Amniotic epithelial cell (primary cell): ENCODE data around the gene ZSWIM1.

ENCODE experiments used
- DNase-seq: peaks from one replicate; pipeline ENCODE4 v3.0.0-alpha.2; 2010; ENCODE audit warnings: low read depth

ZSWIM1 gene

GRCh38 chr20:45909336-45909808 is 28.3 kb downstream of the ZSWIM1 start:
- no peak for DNase-seq

GRCh38 chr20:45909817-45910669 is 29.0 kb downstream of the ZSWIM1 start:
- DNase-seq, result no peak

GRCh38 chr20:45910670-45911485 is 29.9 kb downstream of the ZSWIM1 start:
- peak; percentile 100 for DNase-seq

- peak; percentile 55 for DNase-seq
Measured at GRCh38 chr20:45911486-45912343, 30.7 kb downstream of the ZSWIM1 start, which contains the start of gene PLTP. Gene PLTP, minus strand, starts transcription at chr20:45912155. Its CDS starts 703 bp downstream, at chr20:45911452.

GRCh38 chr20:45912344-45912682 is 31.3 kb downstream of the ZSWIM1 start:
- no peak for DNase-seq

- no peak for DNase-seq
Measured at GRCh38 chr20:45913116-45913515, 32.1 kb downstream of the ZSWIM1 start.

GRCh38 chr20:45917790-45918141 is 36.7 kb downstream of the ZSWIM1 start:
- peak; percentile 65 for DNase-seq

GRCh38 chr20:45918182-45918737 is 37.2 kb downstream of the ZSWIM1 start:
- DNase-seq, result peak; percentile 54

GRCh38 chr20:45918779-45919537 is 37.9 kb downstream of the ZSWIM1 start:
- DNase-seq, result peak; percentile 57

- peak; percentile 83 for DNase-seq
Measured at GRCh38 chr20:45919542-45920399, 38.7 kb downstream of the ZSWIM1 start.

- DNase-seq, result peak; percentile 70
Measured at GRCh38 chr20:45920462-45921336, 39.7 kb downstream of the ZSWIM1 start.

- no peak for DNase-seq
Measured at GRCh38 chr20:45921337-45922189, 40.5 kb downstream of the ZSWIM1 start.

GRCh38 chr20:45924391-45925261 is 43.6 kb downstream of the ZSWIM1 start:
- peak; percentile 77 for DNase-seq

GRCh38 chr20:45925821-45926506 is 44.9 kb downstream of the ZSWIM1 start:
- no peak for DNase-seq

- no peak for DNase-seq
Measured at GRCh38 chr20:45926731-45927070, 45.7 kb downstream of the ZSWIM1 start.

GRCh38 chr20:45927071-45927878 is 46.2 kb downstream of the ZSWIM1 start:
- DNase-seq, result no peak
